Central memory CD4-positive, alpha-beta T cell (primary cell): ENCODE measurements around the gene RPL21.
A peak's percentile ranks its signal among the peaks of the same experiment; 100 is the strongest.
"Not testable (repeated sequence)": the region's sequence is repeated elsewhere in the genome, so short reads cannot be mapped to it uniquely, and the experiment has no call there.

ENCODE experiments used
- DNase-seq: peaks from one replicate; pipeline ENCODE4 v3.0.0; 2022
- total RNA-seq, 3 experiments: gene quantifications; one replicate each; lab custom pipeline; 2026; lab: John Stamatoyannopoulos, UW

Gene RPL21
- total RNA-seq, result 508 to 830 (median 565) reads per million in 3 experiments

- peak; percentile 92 for DNase-seq
These were observed at the start of gene RPL21 for GRCh38 chr13:27251166-27252091. RPL21 (plus strand) TSS chr13:27251558; CDS start chr13:27253777, 2,219 bp downstream.

GRCh38 chr13:27201661-27202060, 49.7 kb upstream of the RPL21 start:
- DNase-seq, result no peak

- no peak for DNase-seq
These were observed 48.2 kb upstream of the RPL21 start for GRCh38 chr13:27203186-27203585.

DNA sequence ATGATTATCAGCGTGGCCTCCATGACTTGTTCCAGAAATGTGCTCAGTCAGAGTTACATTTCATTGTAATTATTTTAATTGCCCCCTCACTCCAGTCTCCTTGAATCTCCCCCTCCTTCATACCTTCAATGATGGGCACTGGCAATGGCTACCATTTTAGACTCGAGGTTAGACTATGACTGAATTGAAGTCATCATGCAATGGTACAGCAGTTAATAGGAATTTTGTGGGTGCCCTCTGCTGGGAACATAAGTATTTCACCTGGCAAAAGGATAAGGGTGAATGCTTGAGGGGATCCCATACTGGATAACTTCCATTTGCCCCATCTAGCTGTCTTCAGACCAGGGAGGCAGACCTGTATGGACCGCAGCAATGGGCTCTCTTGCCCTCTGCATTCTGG, 47.5 kb upstream of the RPL21 start:
- DNase-seq, result no peak

GRCh38 chr13:27208514-27208913, 42.8 kb upstream of the RPL21 start:
- no peak for DNase-seq

GRCh38 chr13:27211271-27211670, 40.1 kb upstream of the RPL21 start:
- DNase-seq, result no peak

- DNase-seq, result no peak
These were observed 39.5 kb upstream of the RPL21 start for GRCh38 chr13:27211771-27212364.

- not testable (repeated sequence) for DNase-seq
These were observed 38.0 kb upstream of the RPL21 start for GRCh38 chr13:27213386-27213785.

GRCh38 chr13:27217791-27218190, 33.6 kb upstream of the RPL21 start:
- DNase-seq, result not testable (repeated sequence)

GRCh38 chr13:27218861-27219260, 32.5 kb upstream of the RPL21 start:
- DNase-seq, result not testable (repeated sequence)

GRCh38 chr13:27219611-27220010, 31.7 kb upstream of the RPL21 start:
- DNase-seq, result no peak

GRCh38 chr13:27222100-27222499, 29.3 kb upstream of the RPL21 start:
- not testable (repeated sequence) for DNase-seq

- DNase-seq, result no peak
These were observed 24.4 kb upstream of the RPL21 start for GRCh38 chr13:27226991-27227390.

DNA sequence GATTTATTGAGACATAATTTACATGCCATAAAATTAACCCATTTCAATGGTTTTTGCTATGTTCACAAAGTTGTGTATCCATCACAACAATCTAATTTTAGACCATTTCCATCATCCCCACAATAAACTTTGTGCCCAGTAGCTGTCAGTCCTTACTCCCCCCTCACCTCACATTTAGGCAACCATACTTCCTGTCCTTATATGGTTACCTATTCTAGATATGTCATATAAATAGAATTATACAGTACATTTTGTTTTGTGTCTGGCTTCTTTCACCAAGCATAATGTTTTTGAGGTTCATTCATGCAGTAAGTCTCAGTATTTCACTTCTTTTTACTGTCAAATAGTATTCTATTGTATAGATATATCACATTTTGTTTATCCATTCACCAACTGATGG, 23.2 kb upstream of the RPL21 start:
- no peak for DNase-seq

DNA sequence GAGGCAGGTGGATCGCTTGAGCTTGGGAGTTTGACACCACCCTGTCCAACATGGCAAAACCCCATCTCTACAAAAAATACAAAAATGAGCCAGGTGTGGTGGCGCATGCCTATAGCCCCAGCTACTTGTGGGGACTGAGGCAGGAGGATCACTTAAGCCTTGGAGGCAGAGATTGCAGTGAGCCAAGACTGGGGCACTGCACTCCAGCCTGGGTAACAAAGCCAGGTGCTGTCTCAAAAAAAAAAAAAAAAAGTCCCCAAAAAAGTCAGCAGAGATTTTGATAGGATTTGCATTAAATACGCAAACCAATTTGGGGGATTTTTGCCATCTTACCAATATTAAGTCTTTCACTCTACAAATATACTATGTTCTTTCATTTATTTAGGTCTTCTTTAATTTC, 21.7 kb upstream of the RPL21 start:
- DNase-seq, result no peak

GRCh38 chr13:27233964-27234363, 17.4 kb upstream of the RPL21 start:
- DNase-seq, result no peak

- DNase-seq, result no peak
These were observed 14.9 kb upstream of the RPL21 start for GRCh38 chr13:27236478-27236877.

GRCh38 chr13:27242702-27243101, 8.7 kb upstream of the RPL21 start:
- no peak for DNase-seq

DNA sequence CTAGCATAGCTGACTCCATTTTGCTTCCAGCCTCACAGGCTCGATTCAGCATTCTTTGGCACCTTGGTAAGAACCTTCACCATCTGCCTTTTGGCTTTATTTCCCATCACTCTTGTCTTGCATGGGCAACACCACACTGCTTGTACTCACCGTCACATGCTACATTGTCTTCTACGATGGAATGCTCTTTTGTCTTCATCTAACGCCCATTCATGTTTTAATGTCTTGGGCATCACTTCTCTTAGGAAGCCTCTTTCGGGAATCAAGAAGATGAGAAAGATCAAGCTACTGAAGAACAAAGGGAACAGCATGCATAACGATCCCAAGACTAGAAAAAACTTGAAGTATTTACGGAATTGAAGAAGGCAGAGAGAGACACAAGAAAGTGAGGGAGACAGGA, 5.7 kb upstream of the RPL21 start:
- no peak for DNase-seq

DNA sequence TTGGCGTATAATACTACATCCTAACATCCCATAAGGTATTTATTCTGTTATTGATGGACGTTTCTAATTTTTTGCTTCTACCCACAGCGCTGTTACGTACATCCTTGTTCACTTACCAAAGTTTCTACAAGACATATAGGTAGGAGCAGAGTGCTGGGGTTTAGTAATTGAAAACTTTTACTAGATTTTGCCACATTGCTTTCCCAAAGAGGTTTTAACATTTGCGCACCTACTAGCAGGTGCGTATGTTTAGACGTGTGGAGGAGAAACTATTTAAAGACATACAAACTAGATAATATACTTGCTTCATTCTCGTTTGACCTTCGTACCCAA, 559 bp upstream of the RPL21 start:
- no peak for DNase-seq

DNA sequence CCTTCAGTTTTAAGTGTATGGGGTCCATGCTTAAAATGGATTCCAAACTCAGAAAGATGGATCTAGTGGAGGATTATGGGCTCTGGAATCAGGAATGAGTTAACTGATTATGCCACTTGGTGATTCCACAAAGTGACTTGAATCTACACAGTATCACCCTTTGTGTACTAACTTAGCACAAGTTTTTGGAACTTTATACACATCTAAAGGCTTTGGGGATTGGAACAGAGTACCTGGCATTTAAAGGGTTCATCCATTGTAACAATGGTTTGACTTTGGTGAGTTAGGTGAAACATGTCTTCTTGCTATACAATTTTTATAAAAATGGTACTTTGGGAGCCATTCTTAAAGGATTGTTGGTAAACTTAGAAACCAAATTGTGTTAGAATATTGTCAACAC, 1.1 kb downstream of the RPL21 start:
- DNase-seq, result no peak

DNA sequence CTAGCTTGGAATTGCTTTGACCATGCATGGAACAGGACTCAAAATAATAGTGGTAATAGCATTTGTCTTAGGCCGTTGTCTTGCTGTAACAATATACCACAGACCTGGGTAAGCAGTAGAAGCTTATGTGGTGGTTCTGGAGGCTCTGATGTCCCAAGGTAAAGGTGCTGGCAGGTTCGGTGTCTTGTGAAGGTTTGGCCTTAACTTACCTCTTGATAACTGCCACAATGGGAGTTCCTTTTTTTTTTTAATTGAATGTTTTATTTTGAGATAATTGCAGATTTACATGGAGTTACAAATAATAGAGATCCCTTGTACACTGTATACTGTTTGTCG, 5.8 kb downstream of the RPL21 start:
- DNase-seq, result no peak

GRCh38 chr13:27257648-27258253, 6.4 kb downstream of the RPL21 start:
- DNase-seq, result no peak
